Kidney (tissue), 14 donors: ENCODE data around the gene BHMT2. TPM values are rescaled to one million over a fixed set of nuclear protein-coding genes. Genes with fewer than 3 reads are reported as not detected.
A peak's percentile ranks its signal among the peaks of the same experiment; 100 is the strongest.

Source experiments
- DNase-seq, 5 donors: peaks; one replicate each; pipeline ENCODE4 v3.0.0-alpha.2; 2013 to 2020
- FAIRE-seq: peaks from 2 replicates; lab custom pipeline; 2012; peaks lifted over from hg19 to GRCh38; lab: Jason Lieb, UNC
- H3K27ac ChIP-seq, 2 donors: one replicate each; pipeline ENCODE4 v1.7.0; 2013; ENCODE audit warnings: low read depth in 2 of 2, low read length in 2 of 2, inconsistent platforms in 1 of 2
- H3K27me3 ChIP-seq: one replicate; pipeline ENCODE4 v1.7.1; 2013; ENCODE audit warnings: low read length, inconsistent platforms; ENCODE audit not compliant: control insufficient read depth, insufficient read depth
- H3K36me3 ChIP-seq, 3 donors: one replicate each; pipeline versions ENCODE4 v1.7.0 to v1.7.1; 2013; ENCODE audit warnings: low read length in 3 of 3, control low read depth in 1 of 3, inconsistent platforms in 1 of 3; ENCODE audit not compliant: insufficient read depth in 3 of 3, control insufficient read depth in 2 of 3
- H3K4me1 ChIP-seq, 3 donors: one replicate each; pipeline versions ENCODE4 v1.7.0 to v1.7.1; 2013; ENCODE audit warnings: low read length in 3 of 3, inconsistent platforms in 1 of 3, low read depth in 1 of 3; ENCODE audit not compliant: control insufficient read depth in 2 of 3, insufficient read depth in 2 of 3
- H3K4me3 ChIP-seq, 3 donors: one replicate each; pipeline versions ENCODE4 v1.7.0 to v1.8.1; 2013; ENCODE audit warnings: low read length in 3 of 3, control low read depth in 1 of 3, inconsistent platforms in 1 of 3
- H3K9ac ChIP-seq, 3 donors: one replicate each; pipeline versions ENCODE4 v1.7.0 to v1.7.1; 2013; ENCODE audit warnings: low read length in 3 of 3, control low read depth in 1 of 3, inconsistent platforms in 1 of 3
- H3K9me3 ChIP-seq, 3 donors: one replicate each; pipeline versions ENCODE4 v1.7.0 to v1.7.1; 2013; ENCODE audit warnings: low read length in 3 of 3, control low read depth in 1 of 3, inconsistent platforms in 1 of 3; ENCODE audit not compliant: control insufficient read depth in 2 of 3, insufficient read depth in 1 of 3
- CTCF ChIP-seq: IDR thresholded peaks from 3 replicates; pipeline ENCODE4 v1.5.1; 2012; ENCODE audit warnings: mild to moderate bottlenecking, moderate library complexity, borderline replicate concordance; ENCODE audit not compliant: insufficient read depth; ENCODE audit errors: extremely low read depth
- intact Hi-C: fragments of 100-400 bp; cut with DNase I; formaldehyde crosslinking; loops from one replicate; pipeline ENCODE4 v1.11.1; 2022
- polyA plus RNA-seq: library from polyadenylated mRNA; stranded (reverse); fragments of 350-450 nt; fragmentation: Illumina TruSeq; extraction: RNeasy Lipid Tissue Mini Kit (QIAGEN cat#74804); gene quantifications from one replicate; pipeline ENCODE4 v1.2.3, GENCODE V29; 2014; ENCODE audit warnings: low read depth, low replicate concordance; ENCODE audit not compliant: insufficient read depth
- total RNA-seq: library from RNA; stranded (reverse); fragmentation: NEBNext Ultra II Directional; extraction: Animal tissue kit (Norgen Biotek cat#: 25700); gene quantifications from one replicate; pipeline ENCODE4 v1.2.1, GENCODE V29; 2021
- donor health status: control.
- donor health status: control.
- donor health status: control.
- donor health status: control.
- donor health status: control.
- donor health status: DM: yes; HTN: yes; CAD: no.
- donor health status: Normal renal cell carcinoma (clear cell type).

The BHMT2 gene
- total and polyA plus RNA-seq, 2 donors from 2014 or later = 54.8 to 230 TPM

GRCh38 chr5:79133657-79134451 is 64.3 kb downstream of the BHMT2 start:
- Histone ChIP-seq H3K4me1 (peaks cover 0 to 2% (median 0%) of the 10 kb centered on the region in 3 donors), H3K36me3 (no peaks in the 10 kb centered on the region), H3K27ac (peak overlapping the region; percentile 10 to 20), H3K9me3 (no peaks in the 10 kb centered on the region), H3K9ac (peak overlapping the region in 2 of 3 donors; percentile 2 to 28), H3K27me3 (peaks cover 2% of the 10 kb centered on the region), H3K4me3 (peak overlapping the region; percentile 32 to 54 (median 52))
- TF ChIP-seq CTCF = peak; percentile 65
- peak; percentile 33 for FAIRE-seq
- intact Hi-C loops = loop anchor here (10.0 kb wide), 1 partner anchor 331 kb away; no protein-coding TSS in a partner anchor
- DNase-seq = peak in 4 of 5 donors; percentile 80 to 93 (median 90)

DNA sequence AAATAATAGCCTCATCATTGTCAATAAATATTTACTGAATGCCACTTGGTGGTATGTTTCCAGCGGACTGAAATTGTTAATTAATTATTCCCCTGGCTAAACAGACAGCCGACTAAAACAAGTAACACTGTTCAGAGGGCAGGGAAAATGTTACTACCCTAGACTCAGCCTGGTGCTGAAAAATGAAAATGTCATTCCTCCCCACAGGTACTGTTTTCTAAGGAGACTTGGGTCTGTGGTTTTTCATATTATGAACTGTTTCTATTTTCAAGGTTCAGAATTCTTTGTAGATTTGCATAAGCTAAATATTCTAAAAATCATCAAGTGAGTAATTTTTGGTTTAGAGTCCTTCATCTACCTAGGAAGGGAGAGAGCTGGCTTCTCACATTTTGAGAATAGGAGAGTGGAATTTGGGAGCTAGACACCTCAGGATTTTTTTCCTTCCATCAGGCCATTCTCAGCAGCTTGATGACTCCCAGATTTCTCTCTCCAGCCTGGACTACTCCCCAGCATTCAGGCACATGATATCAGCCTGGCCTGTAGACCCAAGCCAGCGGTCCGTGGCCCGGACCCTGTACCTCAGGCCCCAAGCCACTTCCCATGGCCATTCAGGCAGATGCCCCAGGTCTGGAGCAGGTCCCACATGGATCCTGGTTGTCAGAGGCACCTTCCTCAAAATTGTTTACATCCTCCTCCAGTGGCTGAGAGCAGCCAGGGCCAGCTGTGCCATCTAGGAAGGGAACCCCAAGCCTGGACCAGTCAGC is 66.4 kb downstream of the BHMT2 start:
- DNase-seq (no peak), FAIRE-seq (no peak)
- no peaks in the 10 kb centered on the region for H3K36me3 ChIP-seq
- H3K4me1 ChIP-seq = peaks cover 0 to 2% (median 0%) of the 10 kb centered on the region in 3 donors
- no peak overlapping the region for H3K4me3 ChIP-seq
- no peak overlapping the region for H3K27ac ChIP-seq
- intact Hi-C loops = loop anchor here (10.0 kb wide), 1 partner anchor 329 kb away; no protein-coding TSS in a partner anchor
- no peak for TF ChIP-seq CTCF
- no peak overlapping the region for H3K9ac ChIP-seq
- no peaks in the 10 kb centered on the region for H3K27me3 ChIP-seq
- H3K9me3 ChIP-seq = no peaks in the 10 kb centered on the region

GRCh38 chr5:79136618-79137017 is 67.1 kb downstream of the BHMT2 start:
- intact Hi-C loops = loop anchor here (10.0 kb wide), 1 partner anchor 328 kb away; no protein-coding TSS in a partner anchor
- no peaks in the 10 kb centered on the region for H3K36me3 ChIP-seq
- no peak overlapping the region for H3K4me3 ChIP-seq
- FAIRE-seq = no peak
- no peak for TF ChIP-seq CTCF
- no peak overlapping the region for H3K27ac ChIP-seq
- H3K9ac ChIP-seq = no peak overlapping the region
- peaks cover 0 to 2% (median 0%) of the 10 kb centered on the region in 3 donors for H3K4me1 ChIP-seq
- no peaks in the 10 kb centered on the region for H3K9me3 ChIP-seq
- no peaks in the 10 kb centered on the region for H3K27me3 ChIP-seq
- DNase-seq = no peak

Other genes with a start within 250 kb of the BHMT2 start
- 16.4 TPM for gene ARSB, start 84.5 kb upstream of the BHMT2 start, total RNA-seq
- gene ARSB, start 84.5 kb upstream of the BHMT2 start, polyA plus RNA-seq = 8.3 TPM
- 10.4 TPM for gene DMGDH, start 93 bp upstream of the BHMT2 start, total RNA-seq
- gene DMGDH, start 93 bp upstream of the BHMT2 start, polyA plus RNA-seq = 39.7 TPM
- 30.7 TPM for gene BHMT, start 42.0 kb downstream of the BHMT2 start, total RNA-seq
- gene BHMT, start 42.0 kb downstream of the BHMT2 start, polyA plus RNA-seq = 270 TPM
- gene JMY, start 166.4 kb downstream of the BHMT2 start, total RNA-seq = 17.5 TPM
- 3.8 TPM for gene JMY, start 166.4 kb downstream of the BHMT2 start, polyA plus RNA-seq